ENCODE data around the gene ATG16L2.
"Not testable (repeated sequence)": the region's sequence is repeated elsewhere in the genome, so short reads cannot be mapped to it uniquely, and the experiment has no call there.

ATG16L2 gene

GRCh38 chr11:72805216-72805615 is 9.0 kb upstream of the ATG16L2 start:
- DNase-seq = no peak

- DNase-seq = not testable (repeated sequence)
Measured at GRCh38 chr11:72806378-72806777, 7.8 kb upstream of the ATG16L2 start.

GRCh38 chr11:72807021-72807693 is 7.1 kb upstream of the ATG16L2 start:
- no peak for DNase-seq

GRCh38 chr11:72807792-72808191 is 6.4 kb upstream of the ATG16L2 start:
- no peak for DNase-seq

GRCh38 chr11:72808331-72808798 is 5.8 kb upstream of the ATG16L2 start:
- no peak for DNase-seq

- not testable (repeated sequence) for DNase-seq
Measured at GRCh38 chr11:72811686-72812085, 2.5 kb upstream of the ATG16L2 start.

- DNase-seq = peak; percentile 82
Measured at GRCh38 chr11:72812604-72812966, 1.6 kb upstream of the ATG16L2 start.

- peak; percentile 79 for DNase-seq
Measured at GRCh38 chr11:72812967-72813739, 1.1 kb upstream of the ATG16L2 start.

- DNase-seq = peak; percentile 90
Measured at GRCh38 chr11:72813740-72814285, 398 bp upstream of the ATG16L2 start.

- DNase-seq = no peak
Measured at GRCh38 chr11:72815110-72815618, 953 bp downstream of the ATG16L2 start.

- DNase-seq = no peak
Measured at GRCh38 chr11:72816404-72816990, 2.3 kb downstream of the ATG16L2 start.

GRCh38 chr11:72817966-72818365 is 3.8 kb downstream of the ATG16L2 start:
- DNase-seq = no peak

GRCh38 chr11:72818971-72819370 is 4.8 kb downstream of the ATG16L2 start:
- DNase-seq = no peak

GRCh38 chr11:72820439-72821139 is 6.4 kb downstream of the ATG16L2 start:
- DNase-seq = no peak

GRCh38 chr11:72821221-72821919 is 7.2 kb downstream of the ATG16L2 start:
- DNase-seq = peak; percentile 61

GRCh38 chr11:72821920-72822799 is 7.9 kb downstream of the ATG16L2 start:
- peak; percentile 97 for DNase-seq

GRCh38 chr11:72823105-72823804 is 9.0 kb downstream of the ATG16L2 start:
- DNase-seq = no peak

- DNase-seq = no peak
Measured at GRCh38 chr11:72824020-72824419, 9.8 kb downstream of the ATG16L2 start.

GRCh38 chr11:72824811-72825505 is 10.7 kb downstream of the ATG16L2 start:
- DNase-seq = no peak

GRCh38 chr11:72825661-72826060 is 11.4 kb downstream of the ATG16L2 start:
- no peak for DNase-seq

Measured in DMS79 treated with DMSO at 0.1 percent for 48 hours (cell line).